Hepatocyte (in vitro differentiated cells): ENCODE results near the gene NUDT14. TPM values are rescaled to one million over a fixed set of nuclear protein-coding genes. Genes with fewer than 3 reads are reported as not detected.

Experiments
- DNase-seq: peaks from one replicate; pipeline ENCODE4 v3.0.0-alpha.2; 2016; ENCODE audit warnings: low spot score
- H2AFZ ChIP-seq: fragments of 200-600 bp; sonication (generic); 2 replicates; pipeline ENCODE4 v1.6.0; 2016; ENCODE audit warnings: antibody characterized with exemption, mild to moderate bottlenecking
- H3K27ac ChIP-seq: fragments of 200-600 bp; sonication (generic); 2 replicates; pipeline ENCODE4 v1.5.1; 2016; ENCODE audit warnings: mild to moderate bottlenecking
- H3K27me3 ChIP-seq: fragments of 200-600 bp; sonication (generic); 2 replicates; pipeline ENCODE4 v1.6.1; 2016
- H3K36me3 ChIP-seq: fragments of 200-600 bp; sonication (generic); replicated peaks from 2 replicates; pipeline ENCODE4 v1.5.1; 2016; ENCODE audit warnings: low read depth; ENCODE audit not compliant: insufficient read depth
- H3K4me1 ChIP-seq: fragments of 200-600 bp; sonication (generic); 2 replicates; pipeline ENCODE4 v1.5.1; 2016; ENCODE audit warnings: mild to moderate bottlenecking, moderate library complexity; ENCODE audit not compliant: insufficient read depth
- H3K4me2 ChIP-seq: fragments of 200-600 bp; sonication (generic); 2 replicates; pipeline ENCODE4 v1.6.0; 2016
- H3K4me3 ChIP-seq: fragments of 200-600 bp; sonication (generic); 2 replicates; pipeline ENCODE4 v1.5.1; 2016; ENCODE audit warnings: mild to moderate bottlenecking
- H3K79me2 ChIP-seq: fragments of 200-600 bp; sonication (generic); 2 replicates; pipeline ENCODE4 v1.6.0; 2017; ENCODE audit warnings: mild to moderate bottlenecking
- H3K9me2 ChIP-seq: fragments of 200-600 bp; sonication (generic); replicated peaks from 2 replicates; pipeline ENCODE4 v1.6.0; 2017; ENCODE audit warnings: mild to moderate bottlenecking; ENCODE audit not compliant: insufficient read depth
- H3K9me3 ChIP-seq: fragments of 200-600 bp; sonication (generic); 2 replicates; pipeline ENCODE4 v1.5.1; 2016; ENCODE audit warnings: low read depth, mild to moderate bottlenecking
- H4K20me1 ChIP-seq: fragments of 200-600 bp; sonication (generic); 2 replicates; pipeline ENCODE4 v1.6.0; 2016; ENCODE audit warnings: mild to moderate bottlenecking; ENCODE audit not compliant: insufficient read depth, poor library complexity, severe bottlenecking
- CTCF ChIP-seq: fragments of 200-600 bp; sonication (generic); IDR thresholded peaks from 2 replicates; pipeline ENCODE4 v1.5.1; 2016; ENCODE audit warnings: antibody characterized with exemption, mild to moderate bottlenecking; ENCODE audit not compliant: poor library complexity
- EZH2 ChIP-seq: fragments of 200-600 bp; sonication (generic); IDR thresholded peaks from 2 replicates; pipeline ENCODE4 v1.6.1; 2016; ENCODE audit warnings: antibody characterized with exemption, mild to moderate bottlenecking, borderline replicate concordance
- EZH2phosphoT487 ChIP-seq: fragments of 200-600 bp; sonication (generic); IDR thresholded peaks from one replicate; pipeline ENCODE4 v1.6.1; 2018; ENCODE audit warnings: antibody characterized with exemption, mild to moderate bottlenecking, low read depth, moderate library complexity; ENCODE audit not compliant: unreplicated experiment, severe bottlenecking
- WGBS: methylation state at CpG from one replicate; pipeline ENCODE4 v1.1.6; 2016; ENCODE audit warnings: low lambda C conversion rate; ENCODE audit errors: missing lambda C conversion rate; 5-methylcytosine and 5-hydroxymethylcytosine counted together
- polyA plus RNA-seq: library from polyadenylated mRNA; unstranded; fragments of >200 nt; fragmentation: Nextera tagmentation; extraction: Ambion mirVana; gene quantifications from 2 replicates; pipeline ENCODE4 v1.2.1, GENCODE V29; 2016
- total RNA-seq: library from RNA; depleted of rRNA; stranded (reverse); fragments of >200 nt; gene quantifications from 2 replicates; pipeline ENCODE4 v1.2.3, GENCODE V29; 2014

The NUDT14 gene
- total and polyA plus RNA-seq, 2 experiments from 2014 or later: 47.4 to 98.1 TPM

DNA sequence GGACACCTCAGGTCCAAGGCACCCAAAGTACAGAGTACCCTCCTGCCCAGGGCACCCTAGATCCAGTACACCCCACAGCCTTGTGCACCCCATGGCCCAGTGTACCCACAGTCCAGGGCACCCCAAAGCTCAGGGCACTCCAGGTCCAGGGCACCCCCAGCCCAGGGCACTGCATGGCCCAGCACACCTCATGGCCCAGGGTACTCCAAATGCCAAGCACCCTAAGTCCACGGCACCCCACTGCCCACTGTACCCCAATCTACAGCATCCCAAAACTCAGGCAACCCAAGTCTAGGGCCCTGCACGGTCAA, 18.5 kb downstream of the NUDT14 start:
- H3K4me3 ChIP-seq: no peak overlapping the region
- H3K36me3 ChIP-seq: no peaks in the 10 kb centered on the region
- no peak overlapping the region for H3K27ac ChIP-seq
- H3K9me3 ChIP-seq: no peaks in the 10 kb centered on the region
- no peak overlapping the region for H2AFZ ChIP-seq
- no peak overlapping the region for H3K4me2 ChIP-seq
- no peaks in the 10 kb centered on the region for H3K9me2 ChIP-seq
- H3K4me1 ChIP-seq: no peaks in the 10 kb centered on the region
- no peak for DNase-seq
- 92% methylated on average over 2 of the region's 2 CpGs for WGBS
- no peaks in the 10 kb centered on the region for H3K79me2 ChIP-seq
- peaks cover 6% of the 10 kb centered on the region for H3K27me3 ChIP-seq
- no peak for TF ChIP-seq CTCF
- no peaks in the 10 kb centered on the region for H4K20me1 ChIP-seq

DNA sequence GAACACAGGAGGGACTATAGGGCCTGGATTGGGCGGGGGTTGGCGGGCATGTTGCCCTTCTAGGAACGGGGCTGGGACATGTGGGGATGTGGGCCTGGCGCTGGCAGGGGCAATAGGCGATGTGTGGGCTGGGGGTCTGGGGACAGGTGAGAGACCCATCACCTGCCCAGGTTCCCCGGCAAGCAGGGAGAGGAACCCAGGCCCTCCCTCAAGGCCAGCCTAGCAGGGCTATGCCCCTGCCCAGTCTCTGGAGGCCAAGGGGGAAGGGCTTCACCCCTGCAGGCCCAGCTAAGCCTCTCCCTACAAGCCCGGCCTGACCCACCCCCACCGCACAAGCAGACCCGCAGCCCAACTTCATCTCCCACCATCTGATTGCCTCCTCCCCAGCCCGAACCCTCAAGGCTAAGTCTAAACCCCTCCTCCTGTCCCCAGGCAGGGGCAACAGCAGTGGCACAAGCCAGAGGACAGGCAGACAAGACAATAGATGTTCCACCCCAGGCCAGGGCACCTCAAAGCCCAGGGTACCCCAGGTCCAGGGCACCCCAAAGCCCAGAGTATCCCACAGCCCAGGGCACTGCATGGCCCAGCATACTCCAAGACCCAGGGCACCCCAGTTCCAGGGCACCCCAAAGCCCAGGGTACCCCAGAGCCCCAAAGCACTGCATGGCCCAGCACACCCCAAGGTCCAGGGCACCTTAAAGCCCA, 19.0 kb downstream of the NUDT14 start:
- H3K4me3 ChIP-seq: no peak overlapping the region
- 93% methylated on average over 8 of the region's 10 CpGs for WGBS
- TF ChIP-seq EZH2phosphoT487 (no peak), EZH2 (no peak), CTCF (no peak)
- no peak overlapping the region for H2AFZ ChIP-seq
- peaks cover 6% of the 10 kb centered on the region for H3K27me3 ChIP-seq
- no peaks in the 10 kb centered on the region for H3K36me3 ChIP-seq
- H3K9me2 ChIP-seq: no peaks in the 10 kb centered on the region
- no peak overlapping the region for H3K4me2 ChIP-seq
- no peaks in the 10 kb centered on the region for H3K9me3 ChIP-seq
- no peaks in the 10 kb centered on the region for H4K20me1 ChIP-seq
- H3K27ac ChIP-seq: no peak overlapping the region
- no peaks in the 10 kb centered on the region for H3K4me1 ChIP-seq
- no peak for DNase-seq
- no peaks in the 10 kb centered on the region for H3K79me2 ChIP-seq

DNA sequence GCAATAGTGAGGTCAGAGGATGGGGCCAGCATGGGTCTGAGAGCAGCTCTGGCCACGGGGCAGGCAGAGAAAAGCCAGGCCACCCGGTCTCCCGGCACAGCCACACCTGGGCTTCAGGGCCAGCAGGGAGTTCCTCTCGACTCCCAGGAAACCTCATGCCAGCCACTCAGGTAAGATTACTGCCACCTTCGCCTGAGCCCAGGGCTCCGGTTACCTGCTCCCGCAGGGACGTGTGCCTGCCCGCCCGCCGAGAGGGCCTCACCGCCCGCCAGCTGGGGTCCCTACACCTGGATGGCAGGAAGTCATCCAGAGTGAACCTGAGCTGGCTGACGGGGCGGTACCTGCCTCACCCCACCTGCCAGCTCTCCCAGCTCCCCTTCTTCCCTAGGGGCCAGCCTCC, 19.8 kb downstream of the NUDT14 start:
- H3K36me3 ChIP-seq: no peaks in the 10 kb centered on the region
- WGBS: 85% methylated on average over 15 of the region's 15 CpGs
- no peaks in the 10 kb centered on the region for H4K20me1 ChIP-seq
- no peaks in the 10 kb centered on the region for H3K27me3 ChIP-seq
- H3K79me2 ChIP-seq: no peaks in the 10 kb centered on the region
- no peaks in the 10 kb centered on the region for H3K9me2 ChIP-seq
- H3K27ac ChIP-seq: no peak overlapping the region
- no peak for DNase-seq
- no peak overlapping the region for H3K4me3 ChIP-seq
- H3K9me3 ChIP-seq: no peaks in the 10 kb centered on the region
- H3K4me1 ChIP-seq: no peaks in the 10 kb centered on the region
- H3K4me2 ChIP-seq: no peak overlapping the region
- TF ChIP-seq EZH2 (no peak), CTCF (no peak)
- H2AFZ ChIP-seq: no peak overlapping the region

DNA sequence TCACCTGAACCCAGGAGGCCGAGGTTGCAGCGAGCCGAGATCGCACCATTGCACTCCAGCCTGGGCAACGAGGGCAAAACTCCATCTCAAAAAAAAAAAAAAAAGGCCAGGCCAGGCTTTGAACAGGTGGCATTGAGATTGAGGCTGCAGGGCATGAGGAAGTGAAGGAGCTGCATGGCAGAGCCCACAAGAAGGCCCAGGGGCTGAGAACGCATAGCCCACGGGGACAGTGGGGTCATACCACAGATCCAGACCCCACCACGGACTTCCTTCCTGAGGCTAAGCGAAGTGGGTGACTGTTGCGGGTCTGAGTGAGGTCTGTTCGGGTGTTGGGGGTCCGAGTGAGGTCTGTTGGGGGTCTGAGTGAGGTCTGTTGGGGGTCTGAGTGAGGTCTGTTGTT, 20.3 kb downstream of the NUDT14 start:
- Histone ChIP-seq H3K9me3 (no peaks in the 10 kb centered on the region), H3K79me2 (no peaks in the 10 kb centered on the region), H3K27me3 (no peaks in the 10 kb centered on the region), H2AFZ (no peak overlapping the region), H3K4me3 (no peak overlapping the region), H3K4me2 (no peak overlapping the region), H3K27ac (no peak overlapping the region), H4K20me1 (no peaks in the 10 kb centered on the region), H3K36me3 (no peaks in the 10 kb centered on the region), H3K9me2 (no peaks in the 10 kb centered on the region), H3K4me1 (no peaks in the 10 kb centered on the region)
- WGBS: 95% methylated on average over 12 of the region's 12 CpGs
- TF ChIP-seq EZH2 (no peak), CTCF (no peak), EZH2phosphoT487 (no peak)
- no peak for DNase-seq
